CD14-positive monocyte (primary cell): ENCODE data around the gene MAIP1. TPM values are rescaled to one million over a fixed set of nuclear protein-coding genes. Genes with fewer than 3 reads are reported as not detected.
A peak's percentile ranks its signal among the peaks of the same experiment; 100 is the strongest.

Experiments used
- DNase-seq, 3 donors: peaks; one replicate each; pipeline ENCODE4 v3.0.0-alpha.2; 2011 to 2022
- H2AFZ ChIP-seq: 2 replicates; pipeline ENCODE4 v1.6.0; 2012; ENCODE audit warnings: mild to moderate bottlenecking, low read depth, low read length, inconsistent platforms; ENCODE audit not compliant: insufficient read depth, poor library complexity, severe bottlenecking
- H3K27ac ChIP-seq, 2 donors: 1 replicate in 1 of 2; 2 replicates in 1 of 2; pipeline ENCODE4 v1.5.1; 2012 to 2013; ENCODE audit warnings: low read length in 2 of 2, control low read depth in 1 of 2, inconsistent platforms in 1 of 2, low read depth in 1 of 2, mild to moderate bottlenecking in 1 of 2
- H3K27me3 ChIP-seq, 2 donors: one replicate each; pipeline versions ENCODE4 v1.6.0 to v1.6.1; 2011 to 2013; ENCODE audit warnings: low read length in 2 of 2; ENCODE audit not compliant: control insufficient read depth in 2 of 2, insufficient read depth in 2 of 2
- H3K36me3 ChIP-seq, 2 donors: replicated peaks in 1 of 2; 1 replicate in 1 of 2; 2 replicates in 1 of 2; pipeline versions ENCODE4 v1.5.1 to v1.6.1; 2012 to 2013; ENCODE audit warnings: low read length in 2 of 2, control low read depth in 1 of 2, inconsistent platforms in 1 of 2, mild to moderate bottlenecking in 1 of 2; ENCODE audit not compliant: insufficient read depth in 2 of 2, control insufficient read depth in 1 of 2
- H3K4me1 ChIP-seq, 2 donors: 1 replicate in 1 of 2; 2 replicates in 1 of 2; pipeline versions ENCODE4 v1.5.1 to v1.6.1; 2012 to 2013; ENCODE audit warnings: low read length in 2 of 2, control low read depth in 1 of 2, inconsistent platforms in 1 of 2, mild to moderate bottlenecking in 1 of 2, moderate library complexity in 1 of 2; ENCODE audit not compliant: insufficient read depth in 2 of 2, control insufficient read depth in 1 of 2
- H3K4me2 ChIP-seq: replicated peaks from 2 replicates; pipeline ENCODE3; 2012; ENCODE audit warnings: low read length, moderate library complexity, mild to moderate bottlenecking; ENCODE audit not compliant: poor library complexity, severe bottlenecking; ENCODE audit errors: extremely low read depth
- H3K4me3 ChIP-seq, 3 experiments: fragments of 200-600 bp in 1 of 3; sonication (generic) in 1 of 3; replicated peaks in 1 of 3; 1 replicate in 2 of 3; 2 replicates in 1 of 3; pipeline ENCODE4 v1.5.1; 2011 to 2013; ENCODE audit warnings: low read length in 3 of 3, mild to moderate bottlenecking in 3 of 3, control low read depth in 2 of 3, low read depth in 2 of 3, inconsistent platforms in 1 of 3, moderate library complexity in 1 of 3
- H3K79me2 ChIP-seq: 2 replicates; pipeline ENCODE4 v1.6.0; 2012; ENCODE audit warnings: mild to moderate bottlenecking, control low read depth, inconsistent platforms, low read length, moderate library complexity; ENCODE audit not compliant: insufficient read depth
- H3K9ac ChIP-seq: 2 replicates; pipeline ENCODE4 v1.6.0; 2017; ENCODE audit warnings: low read length, mild to moderate bottlenecking; ENCODE audit not compliant: insufficient read depth, poor library complexity, severe bottlenecking
- H3K9me3 ChIP-seq, 2 donors: replicated peaks in 1 of 2; 1 replicate in 1 of 2; 2 replicates in 1 of 2; pipeline versions ENCODE4 v1.5.1 to v1.6.1; 2012 to 2013; ENCODE audit warnings: low read length in 2 of 2, control low read depth in 1 of 2; ENCODE audit not compliant: control insufficient read depth in 1 of 2, insufficient read depth in 1 of 2
- H4K20me1 ChIP-seq: 2 replicates; pipeline ENCODE4 v1.6.0; 2012; ENCODE audit warnings: mild to moderate bottlenecking, low read length, control low read depth, moderate library complexity; ENCODE audit not compliant: insufficient read depth
- H3K27ac Mint-ChIP-seq, 7 donors: one replicate each; pipeline ENCODE4 v1.8.0; 2020; ENCODE audit warnings: mild to moderate bottlenecking in 7 of 7, mixed read lengths in 7 of 7, moderate library complexity in 6 of 7, inconsistent platforms in 2 of 7
- H3K27me3 Mint-ChIP-seq, 3 donors: one replicate each; pipeline ENCODE4 v1.8.0; 2021 to 2022; ENCODE audit warnings: low read depth in 3 of 3, mild to moderate bottlenecking in 3 of 3, mixed read lengths in 3 of 3, moderate library complexity in 3 of 3, inconsistent platforms in 1 of 3
- H3K36me3 Mint-ChIP-seq, 2 donors: one replicate each; pipeline ENCODE4 v1.8.0; 2020; ENCODE audit warnings: mixed read lengths in 2 of 2, inconsistent platforms in 1 of 2, mild to moderate bottlenecking in 1 of 2
- H3K4me1 Mint-ChIP-seq: one replicate; pipeline ENCODE4 v1.8.0; 2020; ENCODE audit warnings: mild to moderate bottlenecking, mixed read lengths
- H3K4me3 Mint-ChIP-seq, 2 donors: one replicate each; pipeline ENCODE4 v1.8.0; 2020; ENCODE audit warnings: mild to moderate bottlenecking in 2 of 2, mixed read lengths in 2 of 2, moderate library complexity in 1 of 2
- H3K9me3 Mint-ChIP-seq, 7 donors: one replicate each; pipeline ENCODE4 v1.8.0; 2020 to 2022; ENCODE audit warnings: mixed read lengths in 7 of 7, mild to moderate bottlenecking in 6 of 7, moderate library complexity in 6 of 7, inconsistent platforms in 2 of 7
- WGBS: methylation state at CpG from one replicate; pipeline ENCODE4 v1.1.5; 2013; ENCODE audit warnings: missing lambda C conversion rate; ENCODE audit not compliant: insufficient coverage; 5-methylcytosine and 5-hydroxymethylcytosine counted together
- intact Hi-C, 2 donors: fragments of 100-400 bp; cut with micrococcal nuclease; formaldehyde crosslinking; loops; one replicate each; pipeline versions ENCODE4 v1.15.0 to v1.15.1; 2023
- polyA plus RNA-seq, 3 donors: library from polyadenylated mRNA; depleted of rRNA in 1 of 3; unstranded in 2 of 3; stranded (reverse) in 1 of 3; fragments of 300-500 nt in 2 of 3; fragments of >200 nt in 1 of 3; fragmentation: Illumina TruSeq in 2 of 3; gene quantifications; 1 replicate in 2 of 3; 2 replicates in 1 of 3; pipeline ENCODE4 v1.2.3, GENCODE V29; 2012 to 2021
- TF ChIP-seq, protein P1 (sequence below): fragments of 200-600 bp; IDR thresholded peaks from one replicate; pipeline ENCODE4 v1.8.0; 2022; ENCODE audit warnings: antibody characterized with exemption, mild to moderate bottlenecking

The MAIP1 gene
- polyA plus RNA-seq, 3 donors = 2.6 to 13.3 (median 7.6) TPM

GRCh38 chr2:199910338-199911051 is 44.9 kb upstream of the MAIP1 start:
- peaks cover 15% of the 10 kb centered on the region in 2 donors for H3K4me1 ChIP-seq
- 50% methylated on average over 11 of the region's 18 CpGs for WGBS
- H3K4me3 Mint-ChIP-seq = peak overlapping the region; percentile 97 to 99
- peaks cover 32% of the 10 kb centered on the region for H3K4me1 Mint-ChIP-seq
- no peaks in the 10 kb centered on the region for H3K27me3 ChIP-seq
- H3K9me3 ChIP-seq = no peaks in the 10 kb centered on the region
- H3K27me3 Mint-ChIP-seq = peaks cover 0 to 1% (median 0%) of the 10 kb centered on the region in 3 donors
- no peak overlapping the region for H3K9ac ChIP-seq
- peak overlapping the region; percentile 94 for H3K4me2 ChIP-seq
- no peak overlapping the region for H3K27ac ChIP-seq
- TF ChIP-seq, protein P1, sequence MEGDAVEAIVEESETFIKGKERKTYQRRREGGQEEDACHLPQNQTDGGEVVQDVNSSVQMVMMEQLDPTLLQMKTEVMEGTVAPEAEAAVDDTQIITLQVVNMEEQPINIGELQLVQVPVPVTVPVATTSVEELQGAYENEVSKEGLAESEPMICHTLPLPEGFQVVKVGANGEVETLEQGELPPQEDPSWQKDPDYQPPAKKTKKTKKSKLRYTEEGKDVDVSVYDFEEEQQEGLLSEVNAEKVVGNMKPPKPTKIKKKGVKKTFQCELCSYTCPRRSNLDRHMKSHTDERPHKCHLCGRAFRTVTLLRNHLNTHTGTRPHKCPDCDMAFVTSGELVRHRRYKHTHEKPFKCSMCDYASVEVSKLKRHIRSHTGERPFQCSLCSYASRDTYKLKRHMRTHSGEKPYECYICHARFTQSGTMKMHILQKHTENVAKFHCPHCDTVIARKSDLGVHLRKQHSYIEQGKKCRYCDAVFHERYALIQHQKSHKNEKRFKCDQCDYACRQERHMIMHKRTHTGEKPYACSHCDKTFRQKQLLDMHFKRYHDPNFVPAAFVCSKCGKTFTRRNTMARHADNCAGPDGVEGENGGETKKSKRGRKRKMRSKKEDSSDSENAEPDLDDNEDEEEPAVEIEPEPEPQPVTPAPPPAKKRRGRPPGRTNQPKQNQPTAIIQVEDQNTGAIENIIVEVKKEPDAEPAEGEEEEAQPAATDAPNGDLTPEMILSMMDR = no peak
- no peak for DNase-seq
- H3K36me3 ChIP-seq = no peaks in the 10 kb centered on the region
- peak overlapping the region in 2 of 3 experiments; percentile 75 to 89 for H3K4me3 ChIP-seq
- H3K79me2 ChIP-seq = peaks cover 34% of the 10 kb centered on the region
- H2AFZ ChIP-seq = peak overlapping the region; percentile 90
- peak overlapping the region; percentile 91 to 98 (median 97) for H3K27ac Mint-ChIP-seq
- peaks cover 8% of the 10 kb centered on the region for H4K20me1 ChIP-seq
- intact Hi-C loops = no loop called here
- peaks cover 0 to 3% of the 10 kb centered on the region in 2 donors for H3K36me3 Mint-ChIP-seq
- peaks cover 0 to 2% (median 0%) of the 10 kb centered on the region in 7 donors for H3K9me3 Mint-ChIP-seq

- Histone ChIP-seq H3K36me3 (peaks cover 0 to 7% of the 10 kb centered on the region in 2 donors), H4K20me1 (peaks cover 12% of the 10 kb centered on the region), H3K9ac (peak within 1 kb of the TSS; percentile 94), H3K79me2 (peaks cover 41% of the 10 kb centered on the region), H3K27ac (peak within 1 kb of the TSS; percentile 89 to 90), H3K4me2 (peak within 1 kb of the TSS; percentile 94), H2AFZ (peak within 1 kb of the TSS; percentile 90), H3K4me3 (peak within 1 kb of the TSS; percentile 75 to 89 (median 87)), H3K9me3 (no peaks in the 10 kb centered on the region), H3K27me3 (no peaks in the 10 kb centered on the region), H3K4me1 (peaks cover 15% of the 10 kb centered on the region in 2 donors)
- H3K4me1 Mint-ChIP-seq = peaks cover 32% of the 10 kb centered on the region
- DNase-seq = peak; percentile 91 to 95 (median 93)
- peak within 1 kb of the TSS; percentile 91 to 98 (median 97) for H3K27ac Mint-ChIP-seq
- WGBS = under 1% methylated on average over 85 of the region's 85 CpGs
- H3K9me3 Mint-ChIP-seq = peaks cover 0 to 2% (median 0%) of the 10 kb centered on the region in 7 donors
- TF ChIP-seq, protein P1 = no peak
- intact Hi-C loops = no loop called here
- H3K4me3 Mint-ChIP-seq = peak within 1 kb of the TSS; percentile 97 to 99
- H3K36me3 Mint-ChIP-seq = peaks cover 6 to 9% of the 10 kb centered on the region in 2 donors
- H3K27me3 Mint-ChIP-seq = peaks cover 0 to 1% (median 0%) of the 10 kb centered on the region in 3 donors
Measured at GRCh38 chr2:199911052-199911876, 44.1 kb upstream of the MAIP1 start, which contains the start of gene C2orf69. Gene C2orf69 (plus strand): TSS chr2:199911293. CDS start chr2:199911439, 146 bp downstream.
